ENCODE data around the gene LAMA5. TPM values are rescaled to one million over a fixed set of nuclear protein-coding genes. Genes with fewer than 3 reads are reported as not detected.

LAMA5 gene
- polyA plus RNA-seq, 2 of the 4 experiments (the other 2 are of a cell fraction), result 20.4 to 196 TPM

GRCh38 chr20:62292108-62292507 is 75.0 kb downstream of the LAMA5 start:
- no peaks in the 10 kb centered on the region for H3K4me1 ChIP-seq
- 92% methylated on average over 11 of the region's 11 CpGs for WGBS (ENCODE audit: missing lambda C conversion rate)
- H3K4me2 ChIP-seq, result no peak overlapping the region
- CTCF ChIA-PET, result interaction anchor here (1.2 to 2.7 kb wide), 3 partner anchors 9 to 113 kb away, joined by 5 to 10 read pairs (median 8); no protein-coding TSS in a partner anchor
- H3K27ac ChIP-seq, result no peak overlapping the region
- H3K9me3 ChIP-seq, result no peaks in the 10 kb centered on the region
- ATAC-seq, result no peak
- no peak overlapping the region for H3K4me3 ChIP-seq
- TF ChIP-seq BCL3 (IDR thresholded peaks at IDR 0.05) (no peak), POLR2A (IDR thresholded peaks at IDR 0.05; ENCODE audit: low read length) (no peak), ATOH8 (CRISPR knock-in tag; IDR thresholded peaks at IDR 0.05; ENCODE audit: low read depth) (no peak)
- no peak for DNase-seq (ENCODE audit: low read depth in 1 of 2, low spot score in 1 of 2)
- FAIRE-seq, result no peak
- POLR2A ChIA-PET, result no interaction called here

GRCh38 chr20:62291251-62292066 is 75.7 kb downstream of the LAMA5 start:
- FAIRE-seq (no peak), ATAC-seq (peak; percentile 13 to 25; a peak in 3 of 6 replicates), DNase-seq (ENCODE audit: low read depth in 1 of 2, low spot score in 1 of 2) (no peak)
- H3K4me2 ChIP-seq, result no peak overlapping the region
- H3K27ac ChIP-seq, result no peak overlapping the region
- no peaks in the 10 kb centered on the region for H3K4me1 ChIP-seq
- ChIA-PET POLR2A (no interaction called here), CTCF (interaction anchor here (0.7 to 2.7 kb wide), 3 partner anchors 10 to 265 kb away, joined by 4 to 10 read pairs (median 5); no protein-coding TSS in a partner anchor)
- TF ChIP-seq TP53 (CRISPR knock-in tag; IDR thresholded peaks at IDR 0.05) (no peak), HDAC2 (IDR thresholded peaks at IDR 0.05) (no peak), ZSCAN20 (CRISPR knock-in tag; IDR thresholded peaks at IDR 0.05) (no peak), MAFK (IDR thresholded peaks at IDR 0.05; ENCODE audit: partially characterized antibody) (no peak), POLR2A (IDR thresholded peaks at IDR 0.05; ENCODE audit: low read length) (no peak), BHLHE40 (IDR thresholded peaks at IDR 0.05; ENCODE audit: low read depth, low read length) (no peak), ZC3H11A (IDR thresholded peaks at IDR 0.05) (no peak), KDM5A (IDR thresholded peaks at IDR 0.05) (no peak), HOXB13 (CRISPR knock-in tag; IDR thresholded peaks at IDR 0.05; ENCODE audit: low read depth) (no peak), ZNF302 (CRISPR knock-in tag; IDR thresholded peaks at IDR 0.05) (no peak), REST (IDR thresholded peaks at IDR 0.05) (no peak), HEYL (CRISPR knock-in tag; IDR thresholded peaks at IDR 0.05) (no peak), TFCP2L1 (CRISPR knock-in tag; IDR thresholded peaks at IDR 0.05) (no peak), CTCF (IDR thresholded peaks at IDR 0.05) (no peak), JUNB (IDR thresholded peaks at IDR 0.05) (no peak), EP300 (IDR thresholded peaks at IDR 0.05) (no peak), CHD2 (IDR thresholded peaks at IDR 0.05; ENCODE audit: low read length, partially characterized antibody) (no peak), ELK1 (IDR thresholded peaks at IDR 0.05; ENCODE audit: low read depth, low read length) (no peak), SMC3 (IDR thresholded peaks at IDR 0.05) (no peak), POLR2AphosphoS2 (conservative IDR thresholded peaks at IDR 0.05; ENCODE audit: low read length) (no peak)
- WGBS (ENCODE audit: missing lambda C conversion rate), result 93% methylated on average over 26 of the region's 29 CpGs
- H3K9me3 ChIP-seq, result no peaks in the 10 kb centered on the region
- H3K4me3 ChIP-seq, result no peak overlapping the region

Data from A549 (cell line).